K562 (cell line): Measurements from ENCODE around the gene ALOX5.

Source experiments
- CREB1 ChIP-seq, 2 experiments: sonication (generic) in 1 of 2; formaldehyde crosslinking in 1 of 2; IDR thresholded peaks; 2 replicates each; pipeline versions ENCODE4 v1.6.1 to v1.8.0; 2012 to 2022; ENCODE audit warnings: inconsistent platforms in 1 of 2, mild to moderate bottlenecking in 1 of 2, missing genetic modification reagents in 1 of 2, moderate library complexity in 1 of 2
- DACH1 ChIP-seq: fragments of 450-650 bp; IDR thresholded peaks from 2 replicates; pipeline ENCODE4 v1.6.1; 2018; ENCODE audit not compliant: partially characterized antibody
- HMGXB4 ChIP-seq: sonication (generic); formaldehyde crosslinking; IDR thresholded peaks from 2 replicates; pipeline ENCODE4 v1.8.1; 2023; ENCODE audit warnings: mild to moderate bottlenecking, missing genetic modification reagents
- NR3C1 ChIP-seq: sonication (generic); formaldehyde crosslinking; IDR thresholded peaks from 2 replicates; pipeline ENCODE4 v1.8.1; 2022; ENCODE audit warnings: missing genetic modification reagents
- POLR2A ChIP-seq: fragments of 450-650 bp; conservative IDR thresholded peaks from 2 replicates; pipeline ENCODE4 v1.6.1; 2016
- TBP ChIP-seq: optimal IDR thresholded peaks from 2 replicates; pipeline ENCODE3; 2011; ENCODE audit warnings: low read depth, low read length, improper control_type of control experiment
- TFE3 ChIP-seq: fragments of 450-650 bp; formaldehyde crosslinking; IDR thresholded peaks from 2 replicates; pipeline ENCODE4 v1.4.0; 2020; ENCODE audit warnings: mild to moderate bottlenecking, mixed read lengths
- ZZZ3 ChIP-seq: fragments of 450-650 bp; IDR thresholded peaks from 2 replicates; pipeline ENCODE4 v1.6.1; 2016; ENCODE audit warnings: antibody characterized with exemption, mild to moderate bottlenecking, moderate library complexity
- TF ChIP-seq, protein P1 (sequence below), 3 experiments: IDR thresholded peaks in 2 of 3; conservative IDR thresholded peaks in 1 of 3; 2 replicates each; pipeline ENCODE4 v1.5.1; 2011 to 2012; ENCODE audit warnings: low read length in 3 of 3, mild to moderate bottlenecking in 3 of 3, control low read depth in 2 of 3, improper control_type of control experiment in 1 of 3, inconsistent platforms in 1 of 3, low read depth in 1 of 3, mixed read lengths in 1 of 3, moderate library complexity in 1 of 3; ENCODE audit not compliant: insufficient read depth in 2 of 3

DNA sequence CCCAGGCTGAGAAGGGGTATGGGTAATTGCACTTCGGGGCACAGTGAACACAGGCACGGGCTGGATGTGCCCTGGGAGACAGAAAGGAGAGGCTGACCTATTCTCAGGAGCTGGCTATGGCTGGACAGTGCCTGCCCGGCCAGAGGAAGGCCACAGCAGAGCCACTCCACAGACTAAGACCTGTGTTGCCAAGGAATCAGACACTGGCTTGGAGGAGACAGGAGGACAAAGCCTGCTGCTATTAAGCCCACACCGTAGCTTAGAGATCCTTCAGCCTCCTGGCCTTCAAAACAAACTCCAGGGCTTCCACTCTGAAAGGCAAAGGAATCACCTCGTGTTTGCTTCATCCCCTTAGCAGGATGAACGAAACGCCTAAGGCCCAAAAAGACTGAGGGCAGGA, 82.2 kb downstream of the ALOX5 start:
- no peak for TF ChIP-seq TFE3 (CRISPR knock-in tag)
- no peak for TF ChIP-seq TBP
- TF ChIP-seq POLR2A: no peak
- TF ChIP-seq, protein P1, sequence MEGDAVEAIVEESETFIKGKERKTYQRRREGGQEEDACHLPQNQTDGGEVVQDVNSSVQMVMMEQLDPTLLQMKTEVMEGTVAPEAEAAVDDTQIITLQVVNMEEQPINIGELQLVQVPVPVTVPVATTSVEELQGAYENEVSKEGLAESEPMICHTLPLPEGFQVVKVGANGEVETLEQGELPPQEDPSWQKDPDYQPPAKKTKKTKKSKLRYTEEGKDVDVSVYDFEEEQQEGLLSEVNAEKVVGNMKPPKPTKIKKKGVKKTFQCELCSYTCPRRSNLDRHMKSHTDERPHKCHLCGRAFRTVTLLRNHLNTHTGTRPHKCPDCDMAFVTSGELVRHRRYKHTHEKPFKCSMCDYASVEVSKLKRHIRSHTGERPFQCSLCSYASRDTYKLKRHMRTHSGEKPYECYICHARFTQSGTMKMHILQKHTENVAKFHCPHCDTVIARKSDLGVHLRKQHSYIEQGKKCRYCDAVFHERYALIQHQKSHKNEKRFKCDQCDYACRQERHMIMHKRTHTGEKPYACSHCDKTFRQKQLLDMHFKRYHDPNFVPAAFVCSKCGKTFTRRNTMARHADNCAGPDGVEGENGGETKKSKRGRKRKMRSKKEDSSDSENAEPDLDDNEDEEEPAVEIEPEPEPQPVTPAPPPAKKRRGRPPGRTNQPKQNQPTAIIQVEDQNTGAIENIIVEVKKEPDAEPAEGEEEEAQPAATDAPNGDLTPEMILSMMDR (IDR thresholded peaks at IDR 0.05 in 2 of 3, conservative IDR thresholded peaks at IDR 0.05 in 1 of 3; ENCODE audit: insufficient read depth in 2 of 3, low read depth in 1 of 3, low read length in 3 of 3): no peak
- no peak for TF ChIP-seq DACH1
- TF ChIP-seq NR3C1 (CRISPR knock-in tag): no peak
- TF ChIP-seq ZZZ3: no peak
- TF ChIP-seq HMGXB4: no peak
- no peak for TF ChIP-seq CREB1 (IDR thresholded peaks at IDR 0.05)
- no peak for TF ChIP-seq CREB1 (CRISPR knock-in tag; IDR thresholded peaks at IDR 0.05)
